ENCODE data around the gene CUX1.

DNA sequence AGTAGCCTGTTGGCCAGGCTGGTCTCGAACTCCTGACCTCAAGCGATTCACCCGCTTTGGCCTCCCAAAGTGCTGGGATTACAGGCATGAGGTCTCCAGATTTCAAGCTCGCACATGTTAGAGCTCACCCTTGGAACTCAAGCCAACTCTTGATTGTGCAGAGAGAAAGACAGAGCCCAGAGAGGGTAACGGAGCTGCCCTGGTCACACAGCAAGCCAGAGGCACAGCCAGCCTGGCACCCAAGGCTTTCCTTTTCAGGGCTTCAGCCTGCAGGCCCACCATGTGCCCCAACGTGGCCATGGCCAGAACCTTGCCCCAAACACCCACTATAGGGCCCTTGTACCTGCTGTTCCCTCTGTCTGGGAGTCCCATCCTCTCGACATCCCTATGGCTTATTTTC is 49.1 kb upstream of the CUX1 start:
- TF ChIP-seq, protein P1, sequence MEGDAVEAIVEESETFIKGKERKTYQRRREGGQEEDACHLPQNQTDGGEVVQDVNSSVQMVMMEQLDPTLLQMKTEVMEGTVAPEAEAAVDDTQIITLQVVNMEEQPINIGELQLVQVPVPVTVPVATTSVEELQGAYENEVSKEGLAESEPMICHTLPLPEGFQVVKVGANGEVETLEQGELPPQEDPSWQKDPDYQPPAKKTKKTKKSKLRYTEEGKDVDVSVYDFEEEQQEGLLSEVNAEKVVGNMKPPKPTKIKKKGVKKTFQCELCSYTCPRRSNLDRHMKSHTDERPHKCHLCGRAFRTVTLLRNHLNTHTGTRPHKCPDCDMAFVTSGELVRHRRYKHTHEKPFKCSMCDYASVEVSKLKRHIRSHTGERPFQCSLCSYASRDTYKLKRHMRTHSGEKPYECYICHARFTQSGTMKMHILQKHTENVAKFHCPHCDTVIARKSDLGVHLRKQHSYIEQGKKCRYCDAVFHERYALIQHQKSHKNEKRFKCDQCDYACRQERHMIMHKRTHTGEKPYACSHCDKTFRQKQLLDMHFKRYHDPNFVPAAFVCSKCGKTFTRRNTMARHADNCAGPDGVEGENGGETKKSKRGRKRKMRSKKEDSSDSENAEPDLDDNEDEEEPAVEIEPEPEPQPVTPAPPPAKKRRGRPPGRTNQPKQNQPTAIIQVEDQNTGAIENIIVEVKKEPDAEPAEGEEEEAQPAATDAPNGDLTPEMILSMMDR (IDR thresholded peaks at IDR 0.05) = no peak
- no peak for TF ChIP-seq POLR2A (IDR thresholded peaks at IDR 0.05)

Measured in uterus (tissue), 2 donors.